Effector memory CD4-positive, alpha-beta T cell (primary cell): ENCODE measurements around the gene CDT1.

Source experiments
- DNase-seq, 3 donors: peaks; one replicate each; pipeline ENCODE4 v3.0.0-alpha.2; 2020
- H3K27ac ChIP-seq: 2 replicates; pipeline ENCODE4 v1.7.0; 2013; ENCODE audit warnings: mild to moderate bottlenecking, low read length, moderate library complexity; ENCODE audit not compliant: insufficient read depth, poor library complexity, severe bottlenecking
- H3K27me3 ChIP-seq: replicated peaks from 2 replicates; pipeline ENCODE4 v1.7.0; 2013; ENCODE audit warnings: mild to moderate bottlenecking, low read length; ENCODE audit not compliant: insufficient read depth, control insufficient read depth, poor library complexity, severe bottlenecking
- H3K36me3 ChIP-seq: 2 replicates; pipeline ENCODE4 v1.7.0; 2013; ENCODE audit warnings: mild to moderate bottlenecking, low read length, moderate library complexity; ENCODE audit not compliant: control insufficient read depth, insufficient read depth
- H3K4me1 ChIP-seq: 2 replicates; pipeline ENCODE4 v1.7.0; 2013; ENCODE audit warnings: low read length, mild to moderate bottlenecking; ENCODE audit not compliant: control insufficient read depth, insufficient read depth, poor library complexity, severe bottlenecking
- H3K4me3 ChIP-seq: 2 replicates; pipeline ENCODE4 v1.7.0; 2013; ENCODE audit warnings: low read length, low read depth, mild to moderate bottlenecking; ENCODE audit not compliant: insufficient read depth, poor library complexity, severe bottlenecking
- H3K9me3 ChIP-seq: 2 replicates; pipeline ENCODE4 v1.7.0; 2013; ENCODE audit warnings: mild to moderate bottlenecking, low read length, moderate library complexity; ENCODE audit not compliant: control insufficient read depth

CDT1 gene

DNA sequence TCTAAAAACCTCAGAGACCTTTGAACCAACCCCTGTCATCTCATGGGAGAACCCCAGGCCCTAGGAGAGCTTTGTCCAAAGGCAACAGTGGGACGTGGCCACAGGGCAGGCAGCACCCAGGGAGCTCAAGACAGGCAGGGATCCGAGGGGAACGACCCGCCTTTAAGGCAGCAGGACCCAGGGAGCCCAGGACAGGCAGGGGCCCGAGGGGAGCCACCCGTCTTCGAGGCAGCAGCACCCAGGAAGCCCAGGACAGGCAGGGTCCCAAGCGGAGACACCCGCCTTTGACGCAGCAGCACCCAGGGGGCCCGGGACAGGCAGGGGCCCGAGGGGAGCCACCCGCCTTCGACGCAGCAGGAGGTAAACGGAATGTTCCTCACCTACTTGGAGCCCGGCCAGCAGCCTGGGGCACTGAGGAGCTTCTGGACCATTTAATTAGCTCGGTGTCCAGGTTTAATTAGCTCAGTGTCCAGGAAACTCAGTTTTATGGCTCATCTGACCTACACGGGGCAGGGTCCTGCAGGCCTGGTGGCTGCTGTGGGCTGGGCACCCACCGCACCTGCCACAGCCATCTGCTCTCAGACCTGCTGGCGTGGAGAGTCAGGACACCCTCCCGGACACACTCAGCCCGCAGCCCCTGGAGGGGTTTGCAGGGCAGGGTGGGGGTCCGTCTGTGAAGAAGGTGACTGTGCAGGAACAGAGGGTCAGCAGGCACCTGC lies 43.0 kb upstream of the CDT1 start:
- no peak overlapping the region for H3K4me3 ChIP-seq
- H3K36me3 ChIP-seq: peaks cover 11% of the 10 kb centered on the region
- H3K27me3 ChIP-seq: no peaks in the 10 kb centered on the region
- H3K9me3 ChIP-seq: no peaks in the 10 kb centered on the region
- DNase-seq: no peak
- H3K4me1 ChIP-seq: peaks cover 50% of the 10 kb centered on the region
- H3K27ac ChIP-seq: peak overlapping the region; percentile 48

DNA sequence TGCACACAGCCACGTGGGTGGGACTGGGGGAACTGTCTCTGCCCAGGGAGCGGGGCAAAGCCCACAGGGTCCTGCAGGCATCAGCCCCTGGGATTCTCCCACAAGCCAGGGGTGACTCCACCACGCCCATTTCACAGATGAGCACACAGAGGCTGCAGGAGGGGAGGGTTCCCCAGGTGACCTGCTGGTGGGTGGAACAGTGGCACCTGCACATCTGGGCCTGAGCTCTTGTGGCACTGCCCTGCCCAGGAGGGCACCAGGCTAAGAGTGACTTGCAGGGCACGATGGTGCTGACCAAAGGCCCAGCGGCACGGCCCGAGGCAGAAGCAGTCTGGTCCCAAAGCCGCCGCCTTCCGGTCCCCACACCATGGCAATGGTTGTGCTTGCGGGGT lies 42.5 kb upstream of the CDT1 start:
- no peak overlapping the region for H3K4me3 ChIP-seq
- H3K27me3 ChIP-seq: no peaks in the 10 kb centered on the region
- H3K9me3 ChIP-seq: no peaks in the 10 kb centered on the region
- peaks cover 50% of the 10 kb centered on the region for H3K4me1 ChIP-seq
- peaks cover 11% of the 10 kb centered on the region for H3K36me3 ChIP-seq
- no peak for DNase-seq
- H3K27ac ChIP-seq: peak overlapping the region; percentile 6

DNA sequence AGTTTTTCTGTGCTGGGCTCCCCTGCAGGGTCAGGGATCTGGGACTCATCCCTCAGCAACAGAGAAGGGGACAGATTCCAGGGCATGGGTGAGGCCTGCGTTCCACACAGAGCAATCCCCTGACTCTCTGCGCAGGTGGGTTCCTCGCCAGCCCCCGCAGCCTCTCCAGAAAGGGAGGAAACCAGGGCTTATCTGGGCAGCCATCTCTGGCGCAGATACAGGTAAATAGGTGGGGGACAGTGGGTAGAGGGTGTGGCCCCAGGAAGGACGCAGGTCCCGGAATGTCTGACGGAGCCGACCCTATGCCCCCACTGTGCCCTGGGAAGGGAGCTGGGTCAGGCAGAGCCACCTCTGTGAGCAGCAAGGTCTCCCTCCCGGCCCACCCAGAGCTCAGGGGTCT lies 41.8 kb upstream of the CDT1 start:
- Histone ChIP-seq H3K36me3 (peaks cover 11% of the 10 kb centered on the region), H3K27me3 (no peaks in the 10 kb centered on the region), H3K9me3 (no peaks in the 10 kb centered on the region), H3K4me1 (peaks cover 51% of the 10 kb centered on the region), H3K27ac (peak overlapping the region; percentile 25), H3K4me3 (no peak overlapping the region)
- DNase-seq: no peak

DNA sequence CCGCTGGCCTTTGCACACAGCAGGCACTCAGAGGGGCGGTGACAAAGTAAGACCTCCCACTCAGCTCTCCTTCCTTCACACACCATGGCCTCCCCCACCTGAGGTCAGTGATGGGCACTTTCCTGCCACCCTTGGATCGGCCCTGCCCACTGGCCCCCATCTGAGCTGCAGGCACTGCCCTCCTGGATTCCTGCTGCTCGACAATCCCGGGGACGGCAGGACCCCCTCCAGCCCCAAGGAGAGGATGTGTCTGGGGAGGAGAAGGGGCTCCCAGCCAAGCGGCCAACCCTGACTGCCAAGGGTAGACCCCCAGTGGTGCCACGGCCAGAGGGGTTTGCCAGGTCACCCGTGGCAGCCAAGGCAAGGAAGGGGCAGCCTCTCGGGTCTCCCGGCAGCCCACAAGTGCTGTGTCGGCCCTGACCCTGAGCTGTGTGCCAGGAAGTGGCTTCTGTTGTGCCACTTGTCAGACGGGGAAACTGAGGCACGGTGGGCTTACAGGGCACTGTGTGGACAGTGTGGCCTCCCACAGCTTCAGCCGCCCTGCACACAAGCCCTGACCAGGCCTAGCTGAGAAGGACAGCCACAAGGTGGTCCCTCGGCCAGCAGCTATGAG lies 41.2 kb upstream of the CDT1 start:
- Histone ChIP-seq H3K36me3 (peaks cover 11% of the 10 kb centered on the region), H3K4me3 (no peak overlapping the region), H3K4me1 (peaks cover 56% of the 10 kb centered on the region), H3K27me3 (no peaks in the 10 kb centered on the region), H3K27ac (peak overlapping the region; percentile 25), H3K9me3 (no peaks in the 10 kb centered on the region)
- DNase-seq: no peak

DNA sequence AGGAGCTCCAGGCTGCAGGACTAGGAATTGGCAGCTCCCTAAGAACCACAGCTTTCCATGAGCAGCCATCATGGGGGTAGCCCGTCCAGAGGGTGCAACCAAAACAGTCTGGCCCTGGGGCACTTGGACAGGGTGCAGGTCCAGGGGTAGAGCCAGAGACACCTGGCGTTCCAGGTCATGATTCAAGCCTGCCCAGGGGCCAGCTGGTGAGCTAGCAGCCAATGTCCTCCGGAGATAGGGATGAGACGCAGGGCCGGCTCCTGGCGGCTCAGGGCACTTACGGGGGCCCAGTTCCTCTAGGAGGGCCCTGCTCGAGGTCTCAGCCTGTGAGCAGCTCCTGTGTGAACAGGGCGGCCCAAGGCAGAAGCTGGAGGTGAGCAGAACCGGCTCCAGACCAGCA lies 40.6 kb upstream of the CDT1 start:
- H3K4me1 ChIP-seq: peaks cover 57% of the 10 kb centered on the region
- peaks cover 11% of the 10 kb centered on the region for H3K36me3 ChIP-seq

DNA sequence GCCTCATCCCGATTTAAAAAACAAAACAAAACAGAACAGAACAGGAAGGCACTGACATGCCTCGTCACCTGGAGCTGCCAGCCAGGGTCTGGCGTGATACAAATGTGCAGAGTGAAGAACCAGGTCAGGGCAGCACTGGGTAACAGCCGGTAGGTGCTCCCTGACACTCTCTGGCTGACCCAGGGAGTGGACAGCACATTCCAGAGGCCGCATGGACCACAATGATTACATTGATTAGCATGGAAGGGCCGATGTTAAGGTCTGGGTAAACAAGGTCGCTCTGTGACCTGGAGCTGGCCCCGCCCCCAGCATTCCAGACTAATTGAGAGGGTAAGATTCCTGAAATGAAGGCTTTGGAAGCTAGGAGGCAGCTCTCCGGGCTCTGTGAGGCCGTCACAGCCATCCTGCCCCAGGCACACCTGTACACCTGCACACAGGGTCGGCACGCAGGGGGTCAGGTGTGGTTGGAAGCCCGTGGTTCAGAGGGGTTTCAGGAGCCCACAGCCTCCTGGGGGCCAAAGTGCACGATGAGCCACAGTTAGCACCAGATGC lies 40.0 kb upstream of the CDT1 start:
- Histone ChIP-seq H3K27me3 (no peaks in the 10 kb centered on the region), H3K36me3 (peaks cover 11% of the 10 kb centered on the region), H3K4me3 (no peak overlapping the region), H3K4me1 (peaks cover 57% of the 10 kb centered on the region), H3K27ac (no peak overlapping the region), H3K9me3 (no peaks in the 10 kb centered on the region)
- DNase-seq: no peak

More for the DNA sequence above, 40.6 kb upstream of the CDT1 start:
- Histone ChIP-seq H3K27me3 (no peaks in the 10 kb centered on the region), H3K9me3 (no peaks in the 10 kb centered on the region), H3K4me3 (no peak overlapping the region), H3K27ac (no peak overlapping the region)
- DNase-seq: no peak

DNA sequence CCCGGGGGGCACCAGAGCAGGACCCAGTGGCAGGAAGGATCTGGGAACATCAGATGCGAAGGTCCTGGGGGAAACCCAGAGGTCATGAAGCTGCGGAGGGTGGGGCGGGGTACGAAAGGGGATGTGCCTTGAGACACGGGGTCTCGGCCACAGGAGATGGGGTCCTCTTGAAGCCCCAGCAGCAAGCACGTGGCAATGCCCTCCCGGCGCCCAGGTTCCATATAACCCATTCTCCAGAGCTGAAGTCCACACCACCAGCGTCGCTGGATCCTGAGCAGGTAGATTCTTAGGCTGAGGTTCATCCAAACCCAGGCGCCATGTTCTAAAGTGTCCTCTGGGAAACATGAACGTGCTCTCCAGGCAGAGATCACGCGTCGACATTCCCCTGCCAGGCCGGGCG lies 39.5 kb upstream of the CDT1 start:
- Histone ChIP-seq H3K4me1 (peaks cover 57% of the 10 kb centered on the region), H3K36me3 (peaks cover 11% of the 10 kb centered on the region), H3K4me3 (no peak overlapping the region), H3K9me3 (no peaks in the 10 kb centered on the region), H3K27ac (no peak overlapping the region), H3K27me3 (no peaks in the 10 kb centered on the region)
- no peak for DNase-seq

DNA sequence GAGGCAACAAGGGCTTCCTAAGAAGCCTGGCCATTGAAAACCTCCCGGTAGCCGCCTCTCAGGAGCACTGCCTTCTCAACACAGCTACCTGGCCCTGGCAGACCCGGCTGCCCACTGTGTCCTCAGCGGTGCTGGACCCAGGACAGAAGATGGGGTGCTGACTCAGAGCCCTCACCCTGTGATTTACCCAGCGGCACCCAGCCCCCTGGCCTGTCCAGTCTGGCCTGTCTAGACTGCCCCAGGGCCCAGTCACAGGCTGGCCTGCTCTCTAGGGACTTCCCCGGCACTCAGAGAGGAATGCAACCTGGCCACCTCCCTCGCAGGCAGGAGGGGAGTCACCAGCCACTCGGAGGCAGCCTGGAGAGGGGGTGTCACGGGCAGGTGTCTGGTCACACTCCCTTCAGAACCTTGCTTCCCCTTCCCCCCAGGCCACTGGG lies 38.7 kb upstream of the CDT1 start:
- Histone ChIP-seq H3K4me1 (peaks cover 57% of the 10 kb centered on the region), H3K36me3 (peaks cover 11% of the 10 kb centered on the region), H3K4me3 (no peak overlapping the region), H3K27ac (no peak overlapping the region), H3K9me3 (no peaks in the 10 kb centered on the region), H3K27me3 (no peaks in the 10 kb centered on the region)
- no peak for DNase-seq

DNA sequence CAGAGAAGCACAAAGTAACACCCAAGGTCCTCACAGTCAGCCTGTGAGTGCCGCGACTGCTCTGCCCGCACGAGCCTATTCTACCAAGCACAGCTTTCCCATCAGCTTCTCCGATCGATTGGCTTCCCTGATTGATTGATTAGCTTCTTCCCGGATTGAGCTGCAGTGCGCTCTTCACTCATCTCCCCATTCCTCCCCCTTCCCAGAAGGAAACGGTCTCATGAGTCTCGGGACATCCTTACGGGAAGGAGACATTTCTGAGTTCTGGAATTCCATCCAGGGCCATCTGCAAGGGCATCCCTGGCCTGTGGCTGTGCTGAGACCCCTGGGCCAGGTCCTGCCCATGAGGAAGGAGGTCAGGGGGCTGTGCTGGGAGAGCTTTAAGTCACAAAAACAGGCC lies 36.6 kb upstream of the CDT1 start:
- Histone ChIP-seq H3K36me3 (peaks cover 14% of the 10 kb centered on the region), H3K9me3 (no peaks in the 10 kb centered on the region), H3K27me3 (no peaks in the 10 kb centered on the region), H3K4me3 (no peak overlapping the region), H3K4me1 (peaks cover 56% of the 10 kb centered on the region), H3K27ac (peak overlapping the region; percentile 21)
- no peak for DNase-seq

DNA sequence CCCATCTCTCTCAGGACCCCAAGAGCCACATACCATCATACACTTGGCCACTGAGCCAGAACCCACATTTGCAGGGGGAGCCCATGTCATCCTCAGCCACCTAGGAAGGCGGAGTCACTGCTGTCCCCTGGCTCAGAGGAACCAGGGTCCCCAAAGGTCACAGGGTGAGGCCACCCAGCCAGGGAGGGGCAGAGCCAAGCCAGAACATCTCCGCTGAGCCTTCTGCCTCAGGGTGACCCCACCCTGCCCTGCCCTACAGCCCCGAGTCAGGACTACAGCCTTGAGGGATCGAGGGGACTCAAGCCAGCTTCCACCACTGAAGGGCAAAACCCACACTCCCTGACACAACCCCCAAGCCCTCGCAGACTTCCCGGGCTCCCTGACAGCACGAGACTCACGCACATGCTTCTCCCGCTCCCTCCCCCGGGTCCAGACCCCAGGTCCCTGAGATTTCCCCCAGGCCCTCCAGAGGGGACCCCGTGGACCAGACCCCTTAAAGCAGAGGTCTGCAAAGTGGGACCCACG lies 36.0 kb upstream of the CDT1 start:
- H3K4me1 ChIP-seq: peaks cover 53% of the 10 kb centered on the region
- no peak overlapping the region for H3K4me3 ChIP-seq
- H3K27ac ChIP-seq: peak overlapping the region; percentile 25
- no peaks in the 10 kb centered on the region for H3K27me3 ChIP-seq
- no peak for DNase-seq
- H3K36me3 ChIP-seq: peaks cover 14% of the 10 kb centered on the region
- H3K9me3 ChIP-seq: no peaks in the 10 kb centered on the region
